Activated B cell treated with CpG ODN at 0.5 μM for 24 hours (primary cell): ENCODE results near the gene PFN4. TPM values are rescaled to one million over a fixed set of nuclear protein-coding genes. Genes with fewer than 3 reads are reported as not detected.
A peak's percentile ranks its signal among the peaks of the same experiment; 100 is the strongest.

Experiments used
- ATAC-seq: fragments of 200-7000 bp; cut with Tn5 transposase; one replicate; pipeline ENCODE4 v1.10.0; 2021; ENCODE audit warnings: low read depth, mild to moderate bottlenecking, moderate library complexity
- CTCF ChIA-PET: fragments of 350-600 bp; sonication (Branson Sonifier 250); formaldehyde crosslinking; loops from one replicate; lab custom pipeline; 2021; ENCODE audit warnings: antibody characterized with exemption; lab: Charles Lee
- POLR2A ChIA-PET: fragments of 350-600 bp; sonication (Branson Sonifier 250); formaldehyde crosslinking; loops from one replicate; lab custom pipeline; 2021; ENCODE audit warnings: antibody characterized with exemption; lab: Charles Lee
- DNase-seq: peaks from one replicate; pipeline ENCODE4 v3.0.0; 2022
- H3K27ac Mint-ChIP-seq: one replicate; pipeline ENCODE4 v1.8.0; 2020; ENCODE audit warnings: mixed read lengths
- H3K27me3 Mint-ChIP-seq: one replicate; pipeline ENCODE4 v1.8.0; 2021; ENCODE audit warnings: mixed read lengths
- H3K36me3 Mint-ChIP-seq: one replicate; pipeline ENCODE4 v1.8.0; 2021; ENCODE audit warnings: low read depth, mixed read lengths
- H3K4me1 Mint-ChIP-seq: one replicate; pipeline ENCODE4 v1.8.0; 2021; ENCODE audit warnings: mixed read lengths
- H3K4me3 Mint-ChIP-seq: one replicate; pipeline ENCODE4 v1.8.0; 2020; ENCODE audit warnings: mild to moderate bottlenecking, mixed read lengths
- H3K9me3 Mint-ChIP-seq: one replicate; pipeline ENCODE4 v1.8.0; 2020; ENCODE audit warnings: mixed read lengths
- intact Hi-C: fragments of 100-400 bp; cut with micrococcal nuclease; formaldehyde crosslinking; loops from one replicate; pipeline ENCODE4 v1.15.1; 2024
- total RNA-seq: library from RNA; stranded (reverse); gene quantifications from 2 replicates; pipeline ENCODE4 v1.2.3, GENCODE V29; 2022
- TF ChIP-seq, protein P1 (sequence below): fragments of 200-600 bp; IDR thresholded peaks from one replicate; pipeline ENCODE4 v1.8.0; 2022; ENCODE audit warnings: antibody characterized with exemption, mild to moderate bottlenecking

Gene PFN4
- total RNA-seq, 1 donor from 2014 or later = 0.60 TPM

DNA sequence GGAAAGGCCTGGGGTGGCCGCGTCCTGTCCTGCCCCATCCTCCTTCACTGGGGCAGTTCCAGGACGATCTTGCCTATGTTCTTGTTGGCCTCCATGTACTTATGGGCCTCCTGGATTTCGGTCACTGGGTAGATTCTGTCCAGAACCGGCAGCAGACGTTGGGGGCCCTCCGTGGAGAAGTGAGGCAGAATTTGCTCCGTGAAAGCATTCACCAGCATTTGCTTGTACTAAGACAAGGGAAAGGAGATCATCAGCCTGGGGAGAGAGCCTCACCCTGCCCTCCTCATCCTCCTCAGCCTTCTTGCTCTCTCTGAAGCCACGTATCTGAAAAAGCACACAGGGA lies 45.6 kb downstream of the PFN4 start:
- ChIA-PET CTCF (interaction anchor here (2.1 kb wide), 1 partner anchor 150 kb away, joined by 15 read pairs; the partner anchor contains the start of gene ATAD2B), POLR2A (interaction anchor here (0.6 to 3.1 kb wide), 4 partner anchors 27 to 291 kb away, joined by 3 to 111 read pairs (median 16); partner anchors contain the start of genes ATAD2B and FKBP1B)
- no peaks in the 10 kb centered on the region for H3K27me3 Mint-ChIP-seq
- H3K36me3 Mint-ChIP-seq = peaks cover 38% of the 10 kb centered on the region
- ATAC-seq (no peak), DNase-seq (no peak)
- intact Hi-C loops = loop anchor here (5.0 kb wide), 2 partner anchors 715 to 1955 kb away; partner anchors contain the start of genes CENPO, PTRHD1 and RAB10
- peak overlapping the region; percentile 99 for H3K27ac Mint-ChIP-seq
- no peaks in the 10 kb centered on the region for H3K9me3 Mint-ChIP-seq
- H3K4me3 Mint-ChIP-seq = peak overlapping the region; percentile 100
- H3K4me1 Mint-ChIP-seq = peaks cover 27% of the 10 kb centered on the region
- TF ChIP-seq, protein P1, sequence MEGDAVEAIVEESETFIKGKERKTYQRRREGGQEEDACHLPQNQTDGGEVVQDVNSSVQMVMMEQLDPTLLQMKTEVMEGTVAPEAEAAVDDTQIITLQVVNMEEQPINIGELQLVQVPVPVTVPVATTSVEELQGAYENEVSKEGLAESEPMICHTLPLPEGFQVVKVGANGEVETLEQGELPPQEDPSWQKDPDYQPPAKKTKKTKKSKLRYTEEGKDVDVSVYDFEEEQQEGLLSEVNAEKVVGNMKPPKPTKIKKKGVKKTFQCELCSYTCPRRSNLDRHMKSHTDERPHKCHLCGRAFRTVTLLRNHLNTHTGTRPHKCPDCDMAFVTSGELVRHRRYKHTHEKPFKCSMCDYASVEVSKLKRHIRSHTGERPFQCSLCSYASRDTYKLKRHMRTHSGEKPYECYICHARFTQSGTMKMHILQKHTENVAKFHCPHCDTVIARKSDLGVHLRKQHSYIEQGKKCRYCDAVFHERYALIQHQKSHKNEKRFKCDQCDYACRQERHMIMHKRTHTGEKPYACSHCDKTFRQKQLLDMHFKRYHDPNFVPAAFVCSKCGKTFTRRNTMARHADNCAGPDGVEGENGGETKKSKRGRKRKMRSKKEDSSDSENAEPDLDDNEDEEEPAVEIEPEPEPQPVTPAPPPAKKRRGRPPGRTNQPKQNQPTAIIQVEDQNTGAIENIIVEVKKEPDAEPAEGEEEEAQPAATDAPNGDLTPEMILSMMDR = no peak

DNA sequence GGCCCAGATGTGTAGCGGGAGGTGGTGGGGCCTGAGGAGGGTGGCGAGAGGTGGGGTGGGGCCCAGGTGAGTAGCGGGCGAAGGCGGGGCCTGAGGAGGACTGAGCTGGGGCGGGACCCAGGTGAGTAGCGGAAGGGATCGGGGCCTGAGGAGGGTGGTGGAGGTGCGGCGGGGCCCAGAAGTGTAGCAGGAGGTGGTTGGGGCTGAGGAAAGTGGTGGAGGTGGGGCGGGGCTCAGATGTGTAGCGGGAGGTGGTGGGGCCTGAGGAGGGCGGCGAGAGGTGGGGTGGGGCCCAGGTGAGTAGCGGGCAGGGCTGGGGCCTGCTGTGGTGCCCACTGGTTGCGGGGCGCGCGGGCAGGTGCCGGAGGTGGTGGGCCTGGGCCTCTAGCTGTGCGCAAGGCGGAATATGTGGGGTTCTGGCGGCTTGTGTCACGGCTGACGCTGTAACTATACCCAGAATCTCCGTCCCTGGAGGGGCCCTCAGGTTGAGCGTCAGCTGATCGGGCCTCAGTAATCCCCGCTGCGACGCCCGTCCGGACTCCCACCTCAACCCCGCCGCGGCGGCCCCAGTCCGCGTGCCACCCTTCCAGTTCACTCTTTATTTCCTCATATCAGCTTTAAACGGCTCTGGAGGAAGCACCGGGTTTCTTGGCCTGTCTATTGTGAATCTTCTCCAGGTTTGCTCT lies 46.1 kb downstream of the PFN4 start:
- Mint-ChIP-seq H3K9me3 (no peaks in the 10 kb centered on the region), H3K4me1 (peaks cover 28% of the 10 kb centered on the region), H3K4me3 (peak overlapping the region; percentile 100), H3K27ac (peak overlapping the region; percentile 99), H3K36me3 (peaks cover 39% of the 10 kb centered on the region), H3K27me3 (no peaks in the 10 kb centered on the region)
- CTCF ChIA-PET = interaction anchor here (1.0 to 2.1 kb wide), 3 partner anchors 7 to 150 kb away, joined by 5 to 15 read pairs (median 8); partner anchors contain the start of genes ATAD2B, TP53I3 and WDCP
- DNase-seq (no peak), ATAC-seq (peak; percentile 13)
- TF ChIP-seq, protein P1 = no peak
- intact Hi-C loops = loop anchor here (1.0 to 5.0 kb wide), 9 partner anchors 7 to 1955 kb away; partner anchors contain the start of genes ATAD2B, CENPO, FAM228B and ITSN2
- POLR2A ChIA-PET = interaction anchor here (0.6 to 3.1 kb wide), 16 partner anchors 8 to 1802 kb away, joined by 3 to 111 read pairs (median 6); partner anchors contain the start of genes ASXL2, ATAD2B, FAM228B and FKBP1B

DNA sequence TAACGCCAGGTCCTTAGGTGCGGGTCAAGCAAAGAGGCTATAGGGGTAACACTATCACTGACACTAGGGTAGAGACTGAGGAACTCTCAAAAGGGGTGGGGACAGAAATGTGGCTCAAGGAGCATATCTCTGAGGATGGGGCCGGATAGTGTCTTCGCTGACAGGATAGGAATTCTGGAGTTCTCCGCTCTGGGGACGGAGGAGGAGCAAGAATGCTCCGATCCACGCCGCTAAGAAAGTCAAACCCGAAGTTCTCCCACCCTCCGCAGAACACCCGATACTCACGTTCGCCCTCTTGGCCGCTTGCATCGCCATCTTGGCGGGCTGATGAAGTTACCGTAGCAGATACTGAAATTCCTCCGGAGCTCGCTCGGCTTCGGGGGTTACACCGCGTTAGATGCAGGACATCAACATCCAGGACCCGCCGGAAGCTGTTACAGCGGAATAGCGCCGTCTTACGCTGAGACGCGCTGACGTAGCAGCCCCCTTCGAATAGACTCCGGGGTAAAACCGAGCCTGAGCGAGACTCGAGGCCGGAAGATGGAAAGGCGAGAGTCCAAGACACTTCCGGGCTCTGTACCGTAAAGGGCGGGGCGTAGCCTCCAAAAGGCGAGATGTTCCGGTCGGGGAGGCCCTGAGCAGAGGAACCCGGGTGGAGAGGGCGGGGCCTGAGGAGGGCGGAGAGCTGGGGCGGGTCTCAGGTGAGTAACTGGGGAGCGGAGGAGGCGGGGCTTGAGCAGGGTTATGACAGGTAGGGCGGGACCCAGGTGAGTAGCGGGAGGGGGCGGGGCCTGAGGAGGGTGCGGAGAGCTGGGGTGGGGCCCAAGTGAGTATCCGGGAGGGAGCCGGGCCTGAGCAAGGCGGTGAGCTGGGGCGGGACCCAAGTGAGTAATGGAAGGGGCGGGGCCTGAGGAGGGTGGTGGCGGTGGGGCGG lies 47.0 kb downstream of the PFN4 start, which contains the start of gene SF3B6:
SF3B6 (minus strand) TSS at position 412 of the 934 bp plus-strand sequence; CDS start at position 315, 97 bp downstream.
- intact Hi-C loops = loop anchor here (1.0 to 5.0 kb wide), 9 partner anchors 8 to 1956 kb away; partner anchors contain the start of genes ATAD2B, CENPO, FAM228B and ITSN2
- CTCF ChIA-PET = interaction anchor here (1.0 to 2.1 kb wide), 3 partner anchors 8 to 149 kb away, joined by 5 to 15 read pairs (median 8); partner anchors contain the start of genes ATAD2B, TP53I3 and WDCP
- peak; percentile 87 for ATAC-seq
- Mint-ChIP-seq H3K4me3 (peak within 1 kb of the TSS; percentile 100), H3K4me1 (peaks cover 28% of the 10 kb centered on the region), H3K27ac (peak within 1 kb of the TSS; percentile 99), H3K27me3 (no peaks in the 10 kb centered on the region), H3K9me3 (no peaks in the 10 kb centered on the region), H3K36me3 (peaks cover 39% of the 10 kb centered on the region)
- TF ChIP-seq, protein P1 = no peak
- DNase-seq = peak; percentile 98
- POLR2A ChIA-PET = interaction anchor here (0.6 to 3.1 kb wide), 15 partner anchors 8 to 1802 kb away, joined by 3 to 111 read pairs (median 6); partner anchors contain the start of genes ASXL2, ATAD2B, FAM228B and FKBP1B

DNA sequence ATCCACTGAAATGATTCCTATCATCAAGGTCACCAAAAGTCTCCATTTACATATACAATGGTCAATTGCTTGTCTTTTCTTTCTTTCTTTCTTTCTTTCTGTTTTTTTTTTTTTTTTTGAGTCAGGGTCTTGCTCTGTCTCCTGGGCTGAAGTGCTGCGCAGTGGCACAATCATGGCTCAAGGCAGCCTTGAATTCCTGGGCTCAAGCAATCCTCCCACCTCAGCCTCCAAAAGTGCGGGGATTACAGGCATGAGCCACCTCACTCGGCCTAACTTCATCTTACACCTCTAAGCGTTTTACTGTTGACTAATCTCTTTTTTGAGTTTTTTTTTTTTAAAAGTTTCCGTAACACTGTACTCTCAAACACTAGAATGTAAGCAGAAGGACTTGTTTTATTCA lies 47.9 kb downstream of the PFN4 start:
- ATAC-seq = no peak
- DNase-seq = no peak
- Mint-ChIP-seq H3K36me3 (peaks cover 40% of the 10 kb centered on the region), H3K4me3 (peak overlapping the region; percentile 100), H3K4me1 (peaks cover 28% of the 10 kb centered on the region), H3K9me3 (no peaks in the 10 kb centered on the region), H3K27ac (peak overlapping the region; percentile 99), H3K27me3 (no peaks in the 10 kb centered on the region)
- TF ChIP-seq, protein P1 = no peak
- intact Hi-C loops = loop anchor here (5.0 kb wide), 2 partner anchors 717 to 1957 kb away; partner anchors contain the start of genes CENPO, PTRHD1 and RAB10
- ChIA-PET CTCF (interaction anchor here (2.1 kb wide), 1 partner anchor 9 kb away, joined by 8 read pairs; the partner anchor contains the start of gene TP53I3), POLR2A (interaction anchor here (1.6 to 3.1 kb wide), 4 partner anchors 9 to 148 kb away, joined by 10 to 111 read pairs (median 21); partner anchors contain the start of genes ATAD2B, FKBP1B, PFN4 and TP53I3)
